Hematopoietic multipotent progenitor cell treated with erythropoietin and hydrocortisone succinate and interleukin-3 and kit ligand, for 4 days (in vitro differentiated cells): ENCODE results near the gene PCCA.
"Not testable (repeated sequence)": the region's sequence is repeated elsewhere in the genome, so short reads cannot be mapped to it uniquely, and the experiment has no call there.

ENCODE experiments used
- DNase-seq: peaks from one replicate; pipeline ENCODE4 v3.0.0-alpha.2; 2015

The PCCA gene

DNA sequence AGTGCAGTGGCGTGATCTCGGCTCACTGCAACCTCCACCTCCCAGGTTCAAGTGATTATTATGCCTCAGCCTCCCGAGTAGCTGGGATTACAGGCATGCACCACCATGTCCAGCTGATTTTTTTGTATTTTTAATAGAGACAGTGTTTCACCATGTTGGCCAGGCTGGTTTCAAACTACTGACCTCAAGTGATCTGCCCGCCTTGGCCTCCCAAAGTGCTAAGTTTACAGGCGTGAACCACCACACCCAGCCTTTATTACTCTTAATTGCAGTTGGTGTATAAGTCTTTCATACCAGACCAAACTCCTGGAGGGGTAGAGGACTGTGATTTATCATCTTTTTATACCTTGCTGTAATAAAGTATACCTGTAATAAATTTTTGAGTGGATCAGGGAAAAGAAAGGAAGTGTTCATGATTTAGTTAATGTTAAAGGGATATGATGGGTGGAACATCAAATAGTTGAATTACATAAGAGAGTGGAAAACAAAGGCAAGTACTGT, 52.6 kb downstream of the PCCA start:
- not testable (repeated sequence) for DNase-seq

DNA sequence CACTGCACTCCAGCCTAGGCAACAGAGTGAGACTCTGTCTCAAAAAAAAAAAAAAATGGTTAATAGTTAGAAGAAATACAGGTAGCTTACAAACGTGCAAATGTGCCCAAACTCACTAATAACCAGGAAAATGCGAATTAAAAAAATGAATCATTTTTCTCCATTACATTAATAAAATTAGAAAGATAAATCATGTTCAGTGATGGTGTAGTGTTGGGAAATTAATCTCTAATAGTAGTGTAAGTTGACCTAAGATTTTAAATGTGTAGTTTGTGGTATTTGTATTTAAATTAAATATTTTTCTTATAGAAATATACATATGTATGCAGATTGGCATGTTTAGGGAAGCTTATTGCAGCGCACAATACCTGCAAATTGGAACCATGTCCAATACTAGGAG, 57.6 kb downstream of the PCCA start:
- DNase-seq: no peak

DNA sequence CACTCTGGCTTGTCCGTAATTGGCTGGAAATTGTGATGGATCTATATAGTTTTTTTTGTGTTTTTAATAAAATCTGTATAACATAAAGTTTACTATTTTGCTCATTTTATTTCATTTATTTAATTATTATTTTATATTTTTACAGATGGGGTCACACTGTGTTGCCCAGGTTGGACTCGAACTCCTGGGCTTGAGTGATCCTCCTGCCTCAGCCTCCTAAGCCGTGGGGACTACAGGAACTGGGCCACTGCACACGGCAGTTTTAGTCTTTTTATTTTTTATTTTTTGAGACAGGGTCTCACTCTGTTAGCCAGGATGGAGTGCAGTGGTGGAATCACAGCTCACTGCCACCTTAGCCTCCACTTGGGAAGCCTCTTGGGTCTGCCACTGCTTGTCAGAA, 58.9 kb downstream of the PCCA start:
- no peak for DNase-seq

DNA sequence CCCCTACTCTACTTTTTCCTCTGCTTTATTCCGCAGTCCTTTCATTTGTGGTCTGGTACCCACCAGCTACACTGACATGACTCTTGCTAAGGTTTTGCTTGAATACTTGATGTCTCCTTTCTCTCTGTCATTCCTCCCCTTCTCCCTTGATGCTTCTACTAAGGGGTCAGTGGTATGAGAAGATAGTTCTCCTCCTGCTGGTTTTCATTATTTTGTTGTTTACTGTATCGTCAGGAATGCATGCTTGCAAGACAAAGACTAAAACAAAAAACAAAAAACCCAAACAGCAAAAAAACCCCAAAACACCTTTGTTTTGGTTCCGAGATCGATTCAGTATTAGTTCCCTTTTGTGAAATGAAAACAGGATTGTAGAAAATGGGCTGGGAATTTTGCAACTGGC, 59.5 kb downstream of the PCCA start:
- no peak for DNase-seq

DNA sequence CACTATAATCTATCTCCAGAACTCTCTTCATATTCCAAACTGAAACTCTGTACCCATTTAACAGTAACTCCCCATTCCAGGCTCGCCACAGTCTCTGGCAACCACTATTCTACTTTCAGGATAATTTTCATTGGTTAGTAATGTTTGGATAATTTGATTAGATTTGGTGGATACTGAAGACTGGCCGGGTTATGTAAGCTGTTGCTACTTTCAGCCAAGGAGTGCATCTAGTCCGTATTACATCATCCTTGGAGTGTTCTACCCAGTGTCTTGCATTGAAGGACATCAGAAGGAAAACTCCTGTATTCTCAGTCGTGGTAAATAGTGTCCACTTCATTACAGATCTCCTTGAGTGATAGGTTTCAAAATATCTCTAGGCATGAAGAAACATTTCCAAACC, 60.5 kb downstream of the PCCA start:
- no peak for DNase-seq

DNA sequence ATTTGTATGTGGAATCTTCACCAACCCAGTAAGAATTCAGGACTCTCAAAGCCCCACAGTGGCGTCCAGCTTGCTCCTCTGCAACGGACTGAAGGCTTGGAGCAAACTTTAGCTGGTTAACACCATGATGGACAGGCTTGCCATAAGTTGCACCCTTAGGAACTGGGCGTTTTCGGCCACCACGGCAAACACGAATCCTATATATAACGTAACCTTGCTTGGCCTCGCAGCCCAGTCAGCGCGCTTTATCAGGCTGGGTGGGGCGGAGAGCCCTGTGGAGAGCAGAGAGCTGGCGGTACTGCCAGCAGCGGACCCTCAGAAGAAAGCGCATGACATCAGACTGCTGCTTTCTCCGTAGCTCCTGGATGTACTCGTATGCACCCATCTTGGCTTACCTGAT, 61.8 kb downstream of the PCCA start:
- DNase-seq: not testable (repeated sequence)

DNA sequence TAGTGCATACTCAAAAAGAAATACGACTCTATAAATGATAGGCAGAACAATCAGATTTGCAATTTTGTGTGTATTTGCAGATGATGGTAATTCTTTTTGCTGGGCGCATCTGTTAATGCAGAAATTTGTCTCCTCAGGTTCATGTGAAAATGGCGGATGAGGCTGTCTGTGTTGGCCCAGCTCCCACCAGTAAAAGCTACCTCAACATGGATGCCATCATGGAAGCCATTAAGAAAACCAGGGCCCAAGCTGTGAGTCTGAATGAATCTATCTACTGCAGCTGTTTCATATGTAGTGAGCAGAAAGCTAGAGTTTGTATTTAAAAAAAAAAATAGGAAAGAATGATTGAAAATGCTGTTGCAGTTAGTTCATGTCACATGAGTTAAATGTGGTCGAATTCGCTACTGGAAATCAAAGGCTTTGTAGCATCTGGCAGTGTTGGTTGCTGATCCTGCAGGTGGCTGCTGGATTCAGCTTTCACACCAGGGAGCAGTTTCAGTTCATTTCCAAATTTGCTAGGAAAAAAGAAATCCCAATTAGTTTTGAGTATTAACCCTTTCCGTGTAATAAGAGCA, 66.0 kb downstream of the PCCA start:
- no peak for DNase-seq

DNA sequence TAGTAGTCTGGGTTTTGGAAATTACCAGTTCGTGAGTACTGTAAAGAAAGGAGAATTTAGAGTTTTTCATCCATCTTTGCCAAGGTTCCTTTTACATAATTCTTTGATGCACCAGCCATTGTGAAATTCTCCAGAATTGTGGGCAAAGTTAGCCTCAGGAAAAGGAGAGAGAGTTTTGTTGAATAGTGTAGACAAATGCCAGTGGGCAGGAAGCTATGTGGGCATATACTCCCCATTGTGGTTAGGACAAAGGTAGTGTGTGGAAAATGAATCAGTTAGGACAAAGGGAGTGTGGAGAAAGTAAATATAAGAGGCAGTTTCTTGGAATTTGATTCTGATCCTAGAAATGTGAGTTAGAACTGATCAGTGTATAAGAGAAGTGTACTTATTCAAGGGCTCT, 67.9 kb downstream of the PCCA start:
- DNase-seq: no peak

DNA sequence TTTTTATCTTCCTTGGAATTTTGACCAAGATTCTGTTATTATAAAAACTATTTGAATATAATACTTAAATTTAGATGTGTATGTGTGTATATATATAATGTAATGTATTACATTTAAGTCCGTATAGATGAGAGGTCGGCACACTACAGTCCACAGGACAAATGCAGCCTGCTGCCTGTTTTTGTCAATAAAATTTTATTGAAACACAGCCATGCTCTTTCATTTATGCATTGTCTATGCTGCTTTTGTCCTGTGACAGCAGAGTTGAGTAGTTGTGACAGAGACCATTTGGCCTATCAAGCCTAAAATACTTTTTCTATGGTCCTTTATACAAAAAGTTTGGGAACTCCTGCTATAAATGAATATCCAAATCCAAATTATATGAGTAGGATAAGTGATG, 69.7 kb downstream of the PCCA start:
- no peak for DNase-seq

DNA sequence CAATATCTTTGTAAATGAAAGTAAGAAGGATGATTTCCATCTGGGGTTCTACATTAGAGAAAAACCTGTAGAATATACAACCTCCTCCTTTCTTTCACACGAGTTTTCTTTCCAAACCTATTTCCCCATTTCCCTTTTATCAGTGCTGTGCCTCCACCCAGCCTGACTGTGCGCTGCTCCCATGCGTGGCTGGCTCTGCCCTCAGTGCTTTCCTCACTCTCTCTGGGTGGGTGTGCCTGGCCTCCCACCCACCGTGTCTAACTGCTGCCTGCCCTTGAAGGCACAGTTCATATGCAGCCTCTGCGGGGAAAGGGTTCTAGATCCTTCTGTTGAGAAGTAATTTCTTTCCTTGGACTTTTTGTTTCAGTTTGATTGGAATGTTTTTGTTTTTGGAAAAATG, 70.7 kb downstream of the PCCA start:
- no peak for DNase-seq

DNA sequence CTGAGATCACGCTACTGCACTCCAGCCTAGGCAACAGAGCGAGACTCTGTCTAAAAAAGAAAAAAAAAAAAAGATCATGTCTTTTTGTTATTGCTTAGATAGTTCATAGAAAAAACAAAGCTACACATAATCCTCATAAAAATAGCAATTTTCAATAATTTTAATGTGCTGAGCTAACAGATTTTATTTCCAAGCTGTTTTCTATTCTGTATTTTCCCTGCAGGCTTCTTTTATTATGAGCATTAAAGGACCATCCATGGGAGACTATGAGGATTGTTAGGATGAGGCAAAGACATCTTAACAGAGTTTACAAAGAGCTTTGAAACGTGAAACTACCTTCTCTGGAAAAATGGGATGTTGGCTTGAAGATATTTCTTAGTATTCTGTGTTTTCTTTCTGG, 71.6 kb downstream of the PCCA start:
- DNase-seq: no peak

DNA sequence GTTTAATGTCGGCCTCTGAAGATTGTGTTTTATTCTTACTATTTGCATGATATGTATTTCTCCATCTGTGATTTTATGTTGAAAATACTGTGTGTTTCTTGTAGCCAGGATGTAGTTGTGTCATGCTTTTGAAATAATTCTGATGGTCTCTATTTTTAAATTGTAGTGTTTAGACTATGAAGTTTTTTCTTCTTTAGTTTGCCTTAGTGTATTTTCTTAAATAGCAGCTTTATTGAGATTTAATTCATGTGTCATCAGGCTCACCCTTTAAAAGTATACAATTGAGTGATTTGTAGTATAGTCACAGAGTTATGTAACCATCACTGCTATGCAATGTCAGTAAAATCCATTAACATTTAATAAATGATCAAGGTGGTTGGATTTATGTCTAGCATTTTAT, 74.5 kb downstream of the PCCA start:
- DNase-seq: no peak

DNA sequence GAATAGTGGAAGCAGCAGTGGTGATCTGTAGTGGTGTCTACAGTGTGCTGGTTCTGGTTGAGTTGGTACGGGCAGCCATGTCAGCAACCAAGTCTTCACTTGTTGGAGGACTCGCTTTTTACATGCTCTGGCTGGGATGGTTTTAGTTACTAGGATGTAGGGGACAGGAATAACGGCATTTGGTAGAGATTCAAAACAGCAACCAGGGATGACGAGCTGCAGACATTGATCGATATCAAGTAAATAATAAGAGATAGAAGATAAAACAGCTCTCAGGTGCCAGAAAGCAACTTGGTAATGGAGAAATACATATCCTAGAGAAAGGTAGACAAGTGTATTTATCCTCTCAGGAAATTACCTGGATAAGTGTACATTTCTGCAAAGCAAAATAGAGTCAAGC, 84.3 kb downstream of the PCCA start:
- DNase-seq: no peak

DNA sequence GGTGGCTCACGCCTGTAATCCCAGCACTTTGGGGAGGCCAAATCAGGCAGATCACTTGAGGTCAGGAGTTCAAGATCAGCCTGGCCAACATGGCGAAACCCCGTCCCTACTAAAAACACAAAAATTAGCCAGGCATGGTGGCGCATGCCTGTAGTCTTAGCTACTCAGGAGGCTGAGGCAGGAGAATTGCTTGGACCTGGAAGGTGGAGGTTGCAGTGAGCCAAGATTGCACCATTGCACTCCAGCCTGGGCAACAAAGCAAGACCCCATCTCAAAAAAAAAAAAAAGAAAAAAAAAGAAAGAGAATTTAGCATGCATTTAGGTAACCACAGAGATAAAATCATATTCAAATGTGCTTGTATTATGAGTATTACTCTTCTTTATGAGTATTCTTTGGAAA, 85.6 kb downstream of the PCCA start:
- not testable (repeated sequence) for DNase-seq

DNA sequence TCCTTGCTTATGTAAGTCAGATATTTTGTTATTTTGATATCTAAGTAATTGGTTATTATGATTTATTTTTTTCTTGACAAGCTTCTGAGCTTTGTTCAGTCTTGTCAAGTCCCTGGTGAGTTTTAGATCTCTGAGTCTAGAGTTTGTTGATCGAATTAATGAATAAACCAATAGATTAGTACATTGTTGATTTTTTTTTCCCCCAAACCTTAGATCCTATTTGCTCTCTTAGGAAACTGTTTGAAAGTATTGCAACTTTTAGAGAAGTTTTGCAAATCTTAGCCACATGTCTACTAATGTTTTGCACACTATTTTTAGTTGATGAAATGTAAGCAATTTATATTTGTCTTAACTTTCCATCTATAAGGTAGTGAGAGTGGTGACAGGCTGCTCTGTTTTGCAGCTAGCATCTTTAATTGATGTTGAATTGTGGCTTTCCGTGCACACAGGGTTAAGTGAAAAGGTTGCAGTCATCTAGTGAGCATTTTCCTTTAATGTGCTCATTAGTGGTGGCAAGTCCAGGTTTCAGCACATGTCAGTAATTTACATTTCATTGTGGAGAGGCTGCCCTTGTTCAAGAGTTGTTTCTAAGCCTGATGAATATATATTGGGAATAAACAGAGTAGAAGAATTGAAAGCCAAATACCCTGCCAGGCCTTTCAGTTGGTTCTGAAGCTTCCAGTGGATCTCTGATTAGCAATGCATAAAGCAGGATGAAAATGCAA, 86.3 kb downstream of the PCCA start:
- DNase-seq: no peak

DNA sequence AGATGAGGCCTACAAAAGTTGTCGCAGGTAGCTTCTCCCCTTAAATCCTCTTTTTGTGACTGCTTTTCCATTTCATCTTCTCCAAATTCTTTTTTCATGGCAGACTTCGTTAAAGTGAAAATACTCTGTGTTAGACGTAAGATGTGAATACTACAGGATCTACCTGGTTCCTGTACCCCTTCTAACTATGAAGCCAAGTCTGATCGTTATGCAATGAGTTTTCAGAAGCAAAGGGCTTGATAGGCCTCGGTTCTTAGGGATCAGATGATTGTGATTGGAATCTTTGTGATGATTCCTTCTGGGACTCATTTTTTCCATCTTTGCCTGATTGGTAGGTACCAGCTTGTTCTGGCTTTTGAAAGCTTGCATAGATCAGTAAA, 86.9 kb downstream of the PCCA start:
- DNase-seq: no peak

DNA sequence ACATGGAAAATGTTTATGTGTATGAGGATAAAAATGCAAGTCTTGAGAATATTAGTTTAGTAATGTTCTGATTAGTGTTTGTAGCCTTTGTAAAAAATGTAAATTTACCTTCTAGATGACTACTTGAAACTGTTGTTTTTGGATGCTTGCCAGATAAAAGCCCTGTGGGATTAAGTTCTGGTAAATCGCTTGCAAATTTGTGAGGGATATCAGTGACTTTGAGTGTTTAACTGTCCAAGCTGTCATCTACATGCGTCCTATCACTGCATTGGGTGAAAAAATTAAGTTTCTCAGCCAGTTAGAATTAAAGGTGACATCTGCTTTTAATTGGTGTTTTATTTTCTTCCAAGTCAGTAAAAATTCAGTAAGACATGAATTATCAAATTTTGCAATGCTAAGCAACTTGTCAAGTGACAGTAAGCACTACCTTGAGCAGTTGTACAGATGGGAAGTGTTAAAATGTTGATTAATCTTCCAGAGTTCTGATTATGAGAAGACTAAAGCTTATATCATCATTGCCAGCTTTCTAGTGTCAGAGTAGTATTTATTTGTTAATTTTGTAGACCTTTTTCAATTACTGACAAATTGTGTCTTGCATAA, 88.0 kb downstream of the PCCA start:
- DNase-seq: no peak

DNA sequence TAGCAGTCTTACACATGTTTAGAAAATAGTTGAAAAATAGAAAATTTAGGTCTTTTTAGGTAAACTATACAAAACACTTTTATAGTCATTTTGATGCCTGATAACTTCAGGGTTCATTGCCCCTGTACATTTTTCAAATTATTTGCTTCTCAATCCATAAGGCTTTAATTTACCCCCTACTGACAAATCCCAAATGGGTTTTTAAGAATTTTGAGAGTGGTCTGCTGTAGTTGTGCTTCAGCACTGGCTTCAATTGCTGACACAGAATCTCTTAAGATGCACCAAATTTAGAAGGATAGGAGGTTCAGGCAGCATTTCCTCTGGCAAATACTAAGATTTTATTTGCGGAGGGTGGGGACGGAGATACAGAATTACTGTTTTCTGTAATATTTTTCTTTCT, 89.4 kb downstream of the PCCA start:
- DNase-seq: no peak

DNA sequence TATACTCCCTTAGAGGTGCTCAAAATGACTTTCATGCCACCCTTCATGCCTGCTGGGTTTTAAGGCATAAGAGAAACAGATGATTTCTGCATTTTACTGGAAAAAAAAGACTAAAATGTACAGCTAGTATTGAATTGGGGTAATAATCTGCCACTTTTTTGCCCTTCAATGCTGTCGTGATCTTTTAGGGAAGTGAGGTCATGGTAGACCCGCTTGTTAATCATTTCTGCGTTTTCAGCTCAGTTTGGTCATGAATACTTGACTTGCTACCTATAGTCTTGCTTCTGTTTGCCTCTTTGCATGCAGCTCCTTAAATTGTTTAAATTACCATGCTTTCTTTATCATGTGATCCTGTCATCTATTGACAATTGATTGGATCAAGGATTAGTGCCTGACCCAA, 90.4 kb downstream of the PCCA start:
- DNase-seq: no peak

DNA sequence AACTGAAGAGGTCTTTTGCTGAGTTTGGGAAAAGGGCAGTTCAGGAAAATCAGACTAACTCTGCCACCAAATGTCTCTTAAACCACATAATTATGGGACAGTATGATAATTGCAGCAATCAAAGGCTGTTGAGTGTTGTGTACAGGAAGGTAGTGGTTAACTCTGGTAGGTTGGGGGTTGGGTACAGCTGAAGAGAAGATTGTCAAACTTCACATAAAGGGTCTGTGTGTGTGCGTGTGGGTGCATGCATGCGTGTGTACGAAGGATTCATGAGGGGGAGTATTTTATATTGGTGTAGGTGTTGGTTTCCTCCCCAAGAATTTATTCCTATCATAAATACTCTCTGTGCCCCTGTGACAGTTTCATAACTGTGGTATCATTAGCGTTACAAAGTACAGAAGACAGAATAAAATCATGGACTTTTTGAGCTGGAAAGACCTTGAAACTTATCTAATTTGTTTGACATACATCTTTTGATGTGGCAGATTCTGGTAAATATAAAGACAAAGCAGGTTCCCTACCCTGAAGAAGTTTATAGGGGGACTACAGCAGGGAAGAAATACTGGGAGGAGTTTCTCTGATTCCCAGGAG, 94.1 kb downstream of the PCCA start:
- peak; percentile 4 for DNase-seq

DNA sequence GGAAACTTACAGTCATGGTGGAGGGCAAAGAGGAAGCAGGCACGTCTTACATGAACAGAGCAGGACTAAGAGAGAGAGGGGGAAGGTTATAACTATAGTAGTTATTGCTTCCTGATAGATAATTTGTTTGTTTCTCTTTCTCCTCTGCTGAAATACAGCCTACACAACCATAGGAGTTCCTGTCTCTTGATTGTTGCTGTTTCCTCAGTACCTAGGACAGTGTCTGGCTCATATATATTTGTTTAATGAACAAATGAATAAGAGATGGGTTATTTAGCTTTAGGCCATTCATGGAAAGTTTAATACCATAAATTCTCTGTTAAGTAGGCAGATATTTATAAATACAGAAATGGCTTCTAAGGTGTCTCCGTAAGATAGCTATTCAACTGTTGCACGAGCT, 95.2 kb downstream of the PCCA start:
- peak; percentile 7 for DNase-seq

DNA sequence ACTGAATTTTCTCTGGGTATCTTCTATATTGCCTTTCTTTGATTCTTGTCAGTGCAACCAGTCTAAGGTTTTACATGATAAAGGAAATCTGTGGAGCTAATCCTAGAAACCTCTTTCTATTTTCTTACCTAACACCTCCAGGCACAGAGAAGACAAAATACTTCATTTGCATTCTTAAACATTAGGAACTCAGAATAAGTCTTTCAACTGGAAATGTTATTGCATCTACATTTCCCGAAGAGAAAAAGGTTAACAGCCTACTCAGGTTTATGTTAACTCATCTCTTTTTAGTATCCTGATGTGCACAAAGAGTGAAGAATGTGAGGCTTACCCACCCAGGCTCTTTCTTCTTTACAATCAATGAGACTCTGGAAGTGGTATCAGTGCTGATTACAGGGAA, 106.7 kb downstream of the PCCA start:
- DNase-seq: no peak

DNA sequence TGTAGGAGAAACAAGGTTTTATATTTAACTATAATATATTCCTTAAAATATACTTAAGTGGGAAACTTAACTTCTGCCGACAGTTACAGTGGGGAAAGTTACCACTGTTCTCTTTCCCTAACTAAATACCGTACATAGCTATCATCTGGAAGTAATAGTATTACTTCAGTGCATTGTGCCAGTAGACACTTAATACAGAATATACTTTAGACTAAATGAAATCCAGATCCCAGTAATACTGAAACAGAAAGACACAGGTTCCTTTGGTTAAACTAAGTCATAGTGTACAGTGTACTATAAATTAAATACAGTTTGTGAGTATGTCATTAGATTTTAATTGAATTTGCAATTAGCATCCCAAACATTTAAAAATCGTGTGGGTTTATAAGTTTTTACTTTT, 107.5 kb downstream of the PCCA start:
- no peak for DNase-seq

DNA sequence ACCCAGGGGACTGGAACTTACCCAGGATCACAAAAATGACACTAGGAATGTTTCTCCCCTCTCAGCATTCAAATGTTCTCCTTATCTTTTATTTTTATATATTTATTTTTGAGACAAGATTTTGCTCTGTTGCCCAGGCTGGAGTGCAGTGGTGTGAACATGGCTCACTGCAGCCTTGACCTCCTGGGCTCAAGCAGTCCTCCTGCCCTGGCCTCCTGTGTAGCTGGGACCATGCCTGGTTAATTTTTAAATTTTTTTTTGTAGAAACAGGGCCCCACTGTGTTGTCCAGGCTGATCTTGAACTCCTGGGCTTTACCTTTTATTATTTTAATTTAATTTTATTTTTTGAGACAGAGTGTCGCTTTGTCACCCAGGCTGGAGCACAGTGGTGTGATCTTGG, 108.2 kb downstream of the PCCA start:
- DNase-seq: no peak
